ENCODE data around the gene RPL18A.

The RPL18A gene

DNA sequence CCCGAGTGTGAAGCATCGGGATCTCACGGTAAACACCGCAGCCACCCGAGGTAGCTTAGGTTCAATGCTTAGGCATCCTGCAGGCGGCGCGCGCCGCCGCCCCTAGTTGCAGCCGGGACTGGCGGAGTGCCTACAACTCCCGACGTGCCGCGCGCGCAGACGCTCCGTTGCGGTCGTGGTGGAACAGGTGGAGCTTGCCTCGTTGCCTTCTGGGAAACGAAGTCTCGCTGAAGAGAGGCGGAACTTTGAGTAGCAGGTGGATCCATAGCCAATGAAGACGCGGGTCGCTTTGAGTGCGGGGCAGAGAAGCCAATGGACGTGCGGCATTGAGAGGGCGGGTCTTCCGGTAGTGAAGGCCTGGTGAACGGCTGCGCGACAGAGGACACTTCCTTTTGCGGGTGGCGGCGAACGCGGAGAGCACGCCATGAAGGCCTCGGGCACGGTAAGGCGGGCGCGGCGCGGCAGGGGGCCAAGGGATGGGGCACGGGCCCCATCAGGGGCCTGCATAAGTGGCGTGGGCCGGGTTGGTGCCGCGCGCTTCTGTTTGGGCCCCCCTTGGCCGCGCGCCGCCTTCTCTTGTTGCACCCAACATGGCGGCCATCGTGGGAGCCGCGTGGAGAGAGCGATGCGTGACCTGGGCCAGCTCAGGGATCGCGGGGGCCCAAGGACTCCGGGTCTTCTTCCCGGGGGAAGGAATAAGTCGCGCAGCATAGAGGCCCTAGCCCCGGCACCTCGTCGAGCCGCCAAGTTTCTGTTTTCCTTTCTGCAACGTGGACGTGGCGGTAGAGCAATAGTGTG is at the start of gene RPL18A:
Gene RPL18A (plus strand): TSS at position 378 of the 798 bp plus-strand sequence. CDS start 47 bp downstream, at position 425.
- H3K4me3 ChIP-seq (ENCODE audit: low read length, poor library complexity, severe bottlenecking), result peak within 1 kb of the TSS; percentile 98
- no peaks in the 10 kb centered on the region for H3K9me3 ChIP-seq (ENCODE audit: insufficient read depth, low read depth, low read length)
- peaks cover 7% of the 10 kb centered on the region for H3K27me3 ChIP-seq (ENCODE audit: insufficient read depth, low read length, poor library complexity, severe bottlenecking)
- peaks cover 42% of the 10 kb centered on the region for H4K20me1 ChIP-seq (ENCODE audit: insufficient read depth, low read length, poor library complexity, severe bottlenecking)
- no peaks in the 10 kb centered on the region; the same call in 1 of the 2 replicates for H3F3A ChIP-seq (ENCODE audit: low read depth)
- peak within 1 kb of the TSS; percentile 98 for H3K9ac ChIP-seq (ENCODE audit: low read depth, low read length, poor library complexity, severe bottlenecking)
- no peaks in the 10 kb centered on the region for H3K9me2 ChIP-seq (replicated peaks; ENCODE audit: low read depth, low read length)
- peaks cover 42% of the 10 kb centered on the region for H3K79me2 ChIP-seq (ENCODE audit: insufficient read depth, low read length)
- peak within 1 kb of the TSS; percentile 96 for H3K4me2 ChIP-seq (ENCODE audit: low read depth, low read length, poor library complexity, severe bottlenecking)
- peaks cover 41% of the 10 kb centered on the region; the same call in 1 of the 2 replicates for H3K36me3 ChIP-seq (ENCODE audit: insufficient read depth, low read length)
- peak within 1 kb of the TSS; percentile 96 for H2AFZ ChIP-seq (ENCODE audit: low read length)
- TF ChIP-seq, protein P1, sequence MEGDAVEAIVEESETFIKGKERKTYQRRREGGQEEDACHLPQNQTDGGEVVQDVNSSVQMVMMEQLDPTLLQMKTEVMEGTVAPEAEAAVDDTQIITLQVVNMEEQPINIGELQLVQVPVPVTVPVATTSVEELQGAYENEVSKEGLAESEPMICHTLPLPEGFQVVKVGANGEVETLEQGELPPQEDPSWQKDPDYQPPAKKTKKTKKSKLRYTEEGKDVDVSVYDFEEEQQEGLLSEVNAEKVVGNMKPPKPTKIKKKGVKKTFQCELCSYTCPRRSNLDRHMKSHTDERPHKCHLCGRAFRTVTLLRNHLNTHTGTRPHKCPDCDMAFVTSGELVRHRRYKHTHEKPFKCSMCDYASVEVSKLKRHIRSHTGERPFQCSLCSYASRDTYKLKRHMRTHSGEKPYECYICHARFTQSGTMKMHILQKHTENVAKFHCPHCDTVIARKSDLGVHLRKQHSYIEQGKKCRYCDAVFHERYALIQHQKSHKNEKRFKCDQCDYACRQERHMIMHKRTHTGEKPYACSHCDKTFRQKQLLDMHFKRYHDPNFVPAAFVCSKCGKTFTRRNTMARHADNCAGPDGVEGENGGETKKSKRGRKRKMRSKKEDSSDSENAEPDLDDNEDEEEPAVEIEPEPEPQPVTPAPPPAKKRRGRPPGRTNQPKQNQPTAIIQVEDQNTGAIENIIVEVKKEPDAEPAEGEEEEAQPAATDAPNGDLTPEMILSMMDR (conservative IDR thresholded peaks at IDR 0.05; ENCODE audit: low read length), result peak; percentile 78
- TF ChIP-seq EZH2phosphoT487 (IDR thresholded peaks at IDR 0.05; ENCODE audit: borderline replicate concordance), result no peak
- peaks cover 24% of the 10 kb centered on the region for H3K4me1 ChIP-seq (ENCODE audit: insufficient read depth, low read length, poor library complexity, severe bottlenecking)

DNA sequence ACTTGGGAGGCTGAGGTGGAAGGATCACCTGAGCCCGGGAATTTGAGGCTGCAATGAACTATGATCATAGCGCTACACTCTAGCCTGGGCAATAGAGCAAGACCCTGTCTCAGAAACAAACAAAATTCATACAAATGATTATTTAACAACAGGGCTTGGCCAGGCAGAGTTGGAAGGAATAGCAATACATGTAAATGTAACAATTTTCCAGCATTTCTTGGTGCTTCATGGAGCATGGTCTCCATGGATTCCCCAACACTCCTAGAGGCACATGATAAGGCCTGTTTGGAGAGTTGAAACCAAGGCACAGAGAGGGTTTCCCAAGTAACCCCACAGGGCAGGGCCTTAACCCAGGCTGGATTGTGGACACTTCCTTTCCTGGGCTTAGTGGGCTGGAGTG is 48.6 kb upstream of the RPL18A start:
- no peaks in the 10 kb centered on the region for H3K9me3 ChIP-seq (ENCODE audit: insufficient read depth, low read depth, low read length)
- no peak overlapping the region for H3K4me2 ChIP-seq (ENCODE audit: low read depth, low read length, poor library complexity, severe bottlenecking)
- H3K36me3 ChIP-seq (ENCODE audit: insufficient read depth, low read length), result no peaks in the 10 kb centered on the region
- H3F3A ChIP-seq (ENCODE audit: low read depth), result no peaks in the 10 kb centered on the region
- no peak overlapping the region for H3K4me3 ChIP-seq (ENCODE audit: low read length, poor library complexity, severe bottlenecking)
- H4K20me1 ChIP-seq (ENCODE audit: insufficient read depth, low read length, poor library complexity, severe bottlenecking), result no peaks in the 10 kb centered on the region
- no peak for TF ChIP-seq EZH2phosphoT487 (IDR thresholded peaks at IDR 0.05; ENCODE audit: borderline replicate concordance)
- TF ChIP-seq, protein P1 (conservative IDR thresholded peaks at IDR 0.05; ENCODE audit: low read length), result no peak
- no peak overlapping the region for H2AFZ ChIP-seq (ENCODE audit: low read length)
- H3K9ac ChIP-seq (ENCODE audit: low read depth, low read length, poor library complexity, severe bottlenecking), result no peak overlapping the region
- no peaks in the 10 kb centered on the region for H3K27me3 ChIP-seq (ENCODE audit: insufficient read depth, low read length, poor library complexity, severe bottlenecking)
- H3K4me1 ChIP-seq (ENCODE audit: insufficient read depth, low read length, poor library complexity, severe bottlenecking), result no peaks in the 10 kb centered on the region
- no peaks in the 10 kb centered on the region for H3K9me2 ChIP-seq (replicated peaks; ENCODE audit: low read depth, low read length)
- no peaks in the 10 kb centered on the region for H3K79me2 ChIP-seq (ENCODE audit: insufficient read depth, low read length)

- H3K9me3 ChIP-seq (ENCODE audit: insufficient read depth, low read depth, low read length), result no peaks in the 10 kb centered on the region
- H3K79me2 ChIP-seq (ENCODE audit: insufficient read depth, low read length), result no peaks in the 10 kb centered on the region
- no peak overlapping the region for H3K4me3 ChIP-seq (ENCODE audit: low read length, poor library complexity, severe bottlenecking)
- H3K4me1 ChIP-seq (ENCODE audit: insufficient read depth, low read length, poor library complexity, severe bottlenecking), result no peaks in the 10 kb centered on the region
- H3K9me2 ChIP-seq (replicated peaks; ENCODE audit: low read depth, low read length), result no peaks in the 10 kb centered on the region
- TF ChIP-seq, protein P1 (conservative IDR thresholded peaks at IDR 0.05; ENCODE audit: low read length), result no peak
- no peak for TF ChIP-seq EZH2phosphoT487 (IDR thresholded peaks at IDR 0.05; ENCODE audit: borderline replicate concordance)
- no peaks in the 10 kb centered on the region for H3K27me3 ChIP-seq (ENCODE audit: insufficient read depth, low read length, poor library complexity, severe bottlenecking)
- H3F3A ChIP-seq (ENCODE audit: low read depth), result no peaks in the 10 kb centered on the region
- no peak overlapping the region for H2AFZ ChIP-seq (ENCODE audit: low read length)
- H3K36me3 ChIP-seq (ENCODE audit: insufficient read depth, low read length), result no peaks in the 10 kb centered on the region
- H4K20me1 ChIP-seq (ENCODE audit: insufficient read depth, low read length, poor library complexity, severe bottlenecking), result no peaks in the 10 kb centered on the region
- no peak overlapping the region for H3K9ac ChIP-seq (ENCODE audit: low read depth, low read length, poor library complexity, severe bottlenecking)
- H3K4me2 ChIP-seq (ENCODE audit: low read depth, low read length, poor library complexity, severe bottlenecking), result no peak overlapping the region
Observed at GRCh38 chr19:17811681-17812080, 48.0 kb upstream of the RPL18A start.
